ENCODE data around the gene GTF2I.
"Not testable (repeated sequence)": the region's sequence is repeated elsewhere in the genome, so short reads cannot be mapped to it uniquely, and the experiment has no call there.

The GTF2I gene

GRCh38 chr7:74758982-74759381 is 101.5 kb downstream of the GTF2I start:
- H3K27ac ChIP-seq (ENCODE audit: insufficient read depth in 1 of 2, low read depth in 1 of 2, low read length in 2 of 2, poor library complexity in 1 of 2, severe bottlenecking in 2 of 2); H3K4me3 ChIP-seq (ENCODE audit: control insufficient read depth in 1 of 7, extremely low read depth in 1 of 7, insufficient read depth in 4 of 7, low read depth in 2 of 7, low read length in 6 of 7); H3K4me1 ChIP-seq (ENCODE audit: control extremely low read depth in 1 of 4, control insufficient read depth in 4 of 4, insufficient read depth in 4 of 4, low read length in 3 of 4); DNase-seq; CTCF ChIA-PET; H3K36me3 ChIP-seq (ENCODE audit: control insufficient read depth in 4 of 4, insufficient read depth in 4 of 4, low read length in 3 of 4); H3K27me3 ChIP-seq (replicated peaks in 2 of 5; ENCODE audit: control insufficient read depth in 4 of 5, insufficient read depth in 5 of 5, low read length in 4 of 5); H3K9me3 ChIP-seq (ENCODE audit: control extremely low read depth in 1 of 5, control insufficient read depth in 4 of 5, insufficient read depth in 2 of 5, low read depth in 1 of 5, low read length in 4 of 5); POLR2A ChIA-PET: not testable (repeated sequence)
- no CpG with 5 or more reads among the region's 3 CpGs for WGBS (ENCODE audit: insufficient coverage)

GRCh38 chr7:74765205-74765918 is 107.8 kb downstream of the GTF2I start:
- H3K4me1 ChIP-seq (ENCODE audit: control extremely low read depth in 1 of 4, control insufficient read depth in 4 of 4, insufficient read depth in 4 of 4, low read length in 3 of 4); POLR2A ChIA-PET; H3K27me3 ChIP-seq (replicated peaks in 2 of 5; ENCODE audit: control insufficient read depth in 4 of 5, insufficient read depth in 5 of 5, low read length in 4 of 5); H3K9me3 ChIP-seq (ENCODE audit: control extremely low read depth in 1 of 5, control insufficient read depth in 4 of 5, insufficient read depth in 2 of 5, low read depth in 1 of 5, low read length in 4 of 5); H3K4me3 ChIP-seq (ENCODE audit: control insufficient read depth in 1 of 7, extremely low read depth in 1 of 7, insufficient read depth in 4 of 7, low read depth in 2 of 7, low read length in 6 of 7); DNase-seq; CTCF ChIA-PET; H3K27ac ChIP-seq (ENCODE audit: insufficient read depth in 1 of 2, low read depth in 1 of 2, low read length in 2 of 2, poor library complexity in 1 of 2, severe bottlenecking in 2 of 2); H3K36me3 ChIP-seq (ENCODE audit: control insufficient read depth in 4 of 4, insufficient read depth in 4 of 4, low read length in 3 of 4): not testable (repeated sequence)
- no CpG with 5 or more reads among the region's 17 CpGs for WGBS (ENCODE audit: insufficient coverage)

- H3K27ac ChIP-seq (ENCODE audit: insufficient read depth in 1 of 2, low read depth in 1 of 2, low read length in 2 of 2, poor library complexity in 1 of 2, severe bottlenecking in 2 of 2); H3K27me3 ChIP-seq (replicated peaks in 2 of 5; ENCODE audit: control insufficient read depth in 4 of 5, insufficient read depth in 5 of 5, low read length in 4 of 5); DNase-seq; H3K9me3 ChIP-seq (ENCODE audit: control extremely low read depth in 1 of 5, control insufficient read depth in 4 of 5, insufficient read depth in 2 of 5, low read depth in 1 of 5, low read length in 4 of 5); CTCF ChIA-PET; H3K36me3 ChIP-seq (ENCODE audit: control insufficient read depth in 4 of 4, insufficient read depth in 4 of 4, low read length in 3 of 4); H3K4me1 ChIP-seq (ENCODE audit: control extremely low read depth in 1 of 4, control insufficient read depth in 4 of 4, insufficient read depth in 4 of 4, low read length in 3 of 4); H3K4me3 ChIP-seq (ENCODE audit: control insufficient read depth in 1 of 7, extremely low read depth in 1 of 7, insufficient read depth in 4 of 7, low read depth in 2 of 7, low read length in 6 of 7); POLR2A ChIA-PET: not testable (repeated sequence)
- no CpG with 5 or more reads among the region's 7 CpGs for WGBS (ENCODE audit: insufficient coverage)
These were observed 109.0 kb downstream of the GTF2I start for GRCh38 chr7:74766509-74766908.

- H3K4me3 ChIP-seq (ENCODE audit: control insufficient read depth in 1 of 7, extremely low read depth in 1 of 7, insufficient read depth in 4 of 7, low read depth in 2 of 7, low read length in 6 of 7); H3K4me1 ChIP-seq (ENCODE audit: control extremely low read depth in 1 of 4, control insufficient read depth in 4 of 4, insufficient read depth in 4 of 4, low read length in 3 of 4); H3K36me3 ChIP-seq (ENCODE audit: control insufficient read depth in 4 of 4, insufficient read depth in 4 of 4, low read length in 3 of 4); H3K27me3 ChIP-seq (replicated peaks in 2 of 5; ENCODE audit: control insufficient read depth in 4 of 5, insufficient read depth in 5 of 5, low read length in 4 of 5); H3K9me3 ChIP-seq (ENCODE audit: control extremely low read depth in 1 of 5, control insufficient read depth in 4 of 5, insufficient read depth in 2 of 5, low read depth in 1 of 5, low read length in 4 of 5); DNase-seq; CTCF ChIA-PET; POLR2A ChIA-PET; H3K27ac ChIP-seq (ENCODE audit: insufficient read depth in 1 of 2, low read depth in 1 of 2, low read length in 2 of 2, poor library complexity in 1 of 2, severe bottlenecking in 2 of 2): not testable (repeated sequence)
- WGBS (ENCODE audit: insufficient coverage), result 100% methylated on average over 2 of the region's 10 CpGs
These were observed 109.5 kb downstream of the GTF2I start for GRCh38 chr7:74766991-74767390.

GRCh38 chr7:74770062-74770461 is 112.5 kb downstream of the GTF2I start:
- H3K27ac ChIP-seq (ENCODE audit: insufficient read depth in 1 of 2, low read depth in 1 of 2, low read length in 2 of 2, poor library complexity in 1 of 2, severe bottlenecking in 2 of 2); H3K27me3 ChIP-seq (replicated peaks in 2 of 5; ENCODE audit: control insufficient read depth in 4 of 5, insufficient read depth in 5 of 5, low read length in 4 of 5); H3K36me3 ChIP-seq (ENCODE audit: control insufficient read depth in 4 of 4, insufficient read depth in 4 of 4, low read length in 3 of 4); DNase-seq; H3K4me1 ChIP-seq (ENCODE audit: control extremely low read depth in 1 of 4, control insufficient read depth in 4 of 4, insufficient read depth in 4 of 4, low read length in 3 of 4); CTCF ChIA-PET; POLR2A ChIA-PET; H3K4me3 ChIP-seq (ENCODE audit: control insufficient read depth in 1 of 7, extremely low read depth in 1 of 7, insufficient read depth in 4 of 7, low read depth in 2 of 7, low read length in 6 of 7); H3K9me3 ChIP-seq (ENCODE audit: control extremely low read depth in 1 of 5, control insufficient read depth in 4 of 5, insufficient read depth in 2 of 5, low read depth in 1 of 5, low read length in 4 of 5): not testable (repeated sequence)
- WGBS (ENCODE audit: insufficient coverage), result no CpG with 5 or more reads among the region's 7 CpGs

- WGBS (ENCODE audit: insufficient coverage), result 100% methylated on average over 1 of the region's 6 CpGs
- POLR2A ChIA-PET; H3K36me3 ChIP-seq (ENCODE audit: control insufficient read depth in 4 of 4, insufficient read depth in 4 of 4, low read length in 3 of 4); H3K4me3 ChIP-seq (ENCODE audit: control insufficient read depth in 1 of 7, extremely low read depth in 1 of 7, insufficient read depth in 4 of 7, low read depth in 2 of 7, low read length in 6 of 7); H3K9me3 ChIP-seq (ENCODE audit: control extremely low read depth in 1 of 5, control insufficient read depth in 4 of 5, insufficient read depth in 2 of 5, low read depth in 1 of 5, low read length in 4 of 5); H3K27me3 ChIP-seq (replicated peaks in 2 of 5; ENCODE audit: control insufficient read depth in 4 of 5, insufficient read depth in 5 of 5, low read length in 4 of 5); H3K27ac ChIP-seq (ENCODE audit: insufficient read depth in 1 of 2, low read depth in 1 of 2, low read length in 2 of 2, poor library complexity in 1 of 2, severe bottlenecking in 2 of 2); H3K4me1 ChIP-seq (ENCODE audit: control extremely low read depth in 1 of 4, control insufficient read depth in 4 of 4, insufficient read depth in 4 of 4, low read length in 3 of 4); DNase-seq; CTCF ChIA-PET: not testable (repeated sequence)
These were observed 114.6 kb downstream of the GTF2I start for GRCh38 chr7:74772093-74772492.

- no CpG with 5 or more reads among the region's 21 CpGs for WGBS (ENCODE audit: insufficient coverage)
- H3K9me3 ChIP-seq (ENCODE audit: control extremely low read depth in 1 of 5, control insufficient read depth in 4 of 5, insufficient read depth in 2 of 5, low read depth in 1 of 5, low read length in 4 of 5); DNase-seq; H3K4me1 ChIP-seq (ENCODE audit: control extremely low read depth in 1 of 4, control insufficient read depth in 4 of 4, insufficient read depth in 4 of 4, low read length in 3 of 4); H3K36me3 ChIP-seq (ENCODE audit: control insufficient read depth in 4 of 4, insufficient read depth in 4 of 4, low read length in 3 of 4); H3K27ac ChIP-seq (ENCODE audit: insufficient read depth in 1 of 2, low read depth in 1 of 2, low read length in 2 of 2, poor library complexity in 1 of 2, severe bottlenecking in 2 of 2); H3K4me3 ChIP-seq (ENCODE audit: control insufficient read depth in 1 of 7, extremely low read depth in 1 of 7, insufficient read depth in 4 of 7, low read depth in 2 of 7, low read length in 6 of 7); POLR2A ChIA-PET; CTCF ChIA-PET; H3K27me3 ChIP-seq (replicated peaks in 2 of 5; ENCODE audit: control insufficient read depth in 4 of 5, insufficient read depth in 5 of 5, low read length in 4 of 5): not testable (repeated sequence)
These were observed 116.5 kb downstream of the GTF2I start, which contains the start of gene NCF1 for GRCh38 chr7:74773760-74774750. NCF1 (plus strand) TSS chr7:74774011; CDS start chr7:74774032, 21 bp downstream.

All from common myeloid progenitor, CD34-positive (primary cell).